Psoas muscle (tissue), 8 donors: ENCODE results near the gene TAPBP. TPM values are rescaled to one million over a fixed set of nuclear protein-coding genes. Genes with fewer than 3 reads are reported as not detected.

Experiments
- ATAC-seq, 4 donors: fragments of 200-7000 bp; cut with Tn5 transposase; one replicate each; pipeline ENCODE4 v1.9.1; 2020; ENCODE audit warnings: moderate library complexity in 3 of 4, mild to moderate bottlenecking in 2 of 4
- DNase-seq, 2 donors: peaks; one replicate each; pipeline ENCODE4 v3.0.0-alpha.2; 2020
- H3K27ac ChIP-seq: fragments of 200-600 bp; one replicate; pipeline ENCODE4 v1.8.0; 2022
- H3K27me3 ChIP-seq, 3 donors: fragments of 200-600 bp in 1 of 3; one replicate each; pipeline versions ENCODE4 v1.6.1 to v1.8.0; 2013 to 2022; ENCODE audit warnings: low read length in 2 of 3, mild to moderate bottlenecking in 2 of 3, moderate library complexity in 1 of 3; ENCODE audit not compliant: insufficient read depth in 3 of 3
- H3K36me3 ChIP-seq, 2 donors: fragments of 200-600 bp in 1 of 2; one replicate each; pipeline versions ENCODE4 v1.6.1 to v1.8.0; 2013 to 2022; ENCODE audit warnings: low read depth in 1 of 2, mild to moderate bottlenecking in 1 of 2, moderate library complexity in 1 of 2; ENCODE audit not compliant: insufficient read depth in 1 of 2
- H3K4me1 ChIP-seq: fragments of 200-600 bp; one replicate; pipeline ENCODE4 v1.8.0; 2022
- H3K4me3 ChIP-seq: fragments of 200-600 bp; one replicate; pipeline ENCODE4 v1.8.0; 2022; ENCODE audit warnings: mild to moderate bottlenecking
- H3K9me3 ChIP-seq: fragments of 200-600 bp; one replicate; pipeline ENCODE4 v1.8.0; 2022
- CTCF ChIP-seq: fragments of 200-600 bp; IDR thresholded peaks from one replicate; pipeline ENCODE4 v1.8.0; 2022; ENCODE audit warnings: antibody characterized with exemption
- WGBS, 3 donors: extraction: QIAGEN DNeasy Blood & Tissue Kit; methylation state at CpG; one replicate each; pipeline versions ENCODE4 v1.1.6 to v1.1.7; 2013; 5-methylcytosine and 5-hydroxymethylcytosine counted together
- intact Hi-C, 2 donors: fragments of 100-400 bp; cut with DNase I; formaldehyde crosslinking; loops; one replicate each; pipeline versions ENCODE4 v1.11.0 to v1.14.2; 2022
- polyA plus RNA-seq, 3 donors: library from polyadenylated mRNA; stranded (reverse); fragments of 200-250 nt; gene quantifications; one replicate each; pipeline ENCODE4 v1.2.3, GENCODE V29; 2013
- total RNA-seq, 4 donors: library from RNA; stranded (reverse); fragmentation: NEBNext Ultra II Directional in 2 of 4; extraction: Animal tissue kit (Norgen Biotek cat#: 25700) in 2 of 4; gene quantifications; one replicate each; pipeline versions ENCODE4 v1.2.1 to v1.2.4, GENCODE V29; 2021 to 2023
- donor health status: healthy with polysubstance abuse.
- donor health status: DM: no; HTN: no; CAD: no; lungs with moderate emphysema.
- donor health status: Bipolar disorder and iron deficiency.
- donor health status: healthy.
- donor health status: DM: yes; HTN: yes; CAD: no.
- donor health status: DM: no; HTN: no; CAD: no.
- donor health status: DM: no; HTN: no; CAD: no.
- donor health status: DM: yes; HTN: yes; CAD: no.

TAPBP gene
- total and polyA plus RNA-seq, 7 donors, result 7.9 to 37.4 (median 24.4) TPM

- no peak for TF ChIP-seq CTCF
- peak overlapping the region; percentile 85 for H3K4me3 ChIP-seq
- H3K4me1 ChIP-seq, result peaks cover 18% of the 10 kb centered on the region
- 2 to 4% (median 2%) methylated on average over 11 to 14 of the region's 14 CpGs for WGBS, 3 donors
- peaks cover 3 to 78% of the 10 kb centered on the region in 2 donors for H3K36me3 ChIP-seq
- H3K27ac ChIP-seq, result peak overlapping the region; percentile 77
- no peaks in the 10 kb centered on the region for H3K9me3 ChIP-seq
- ATAC-seq (peak in 2 of 4 donors; percentile 2 to 10), DNase-seq (no peak)
- H3K27me3 ChIP-seq, result no peaks in the 10 kb centered on the region
- intact Hi-C loops, result loop anchor here in 1 of 2 donors (1.0 to 5.0 kb wide), 3 partner anchors 10 to 1163 kb away; partner anchors contain the start of genes ATF6B and RPS18
Observed at GRCh38 chr6:33289784-33290315, 24.0 kb downstream of the TAPBP start.

GRCh38 chr6:33288921-33289783 is 24.7 kb downstream of the TAPBP start, which contains the start of the genes PFDN6 and WDR46:
Gene PFDN6 (plus strand): TSS chr6:33289601. CDS start chr6:33289857, 256 bp downstream.
Gene WDR46 (minus strand): TSS chr6:33289239. CDS start chr6:33289170, 69 bp downstream.
- Histone ChIP-seq H3K4me1 (peaks cover 18% of the 10 kb centered on the region), H3K36me3 (peaks cover 3 to 78% of the 10 kb centered on the region in 2 donors), H3K27ac (peak within 1 kb of the TSS; percentile 77), H3K9me3 (no peaks in the 10 kb centered on the region), H3K4me3 (peak within 1 kb of the TSS; percentile 85), H3K27me3 (no peaks in the 10 kb centered on the region)
- no peak for TF ChIP-seq CTCF
- peak; percentile 94 to 97 (median 96) for ATAC-seq
- DNase-seq, result peak; percentile 76 to 85
- WGBS, 3 donors, result 0% methylated on average over 38 to 43 of the region's 43 CpGs
- intact Hi-C loops, result loop anchor here in 1 of 2 donors (1.0 to 5.0 kb wide), 3 partner anchors 9 to 1162 kb away; partner anchors contain the start of genes ATF6B and RPS18

- Histone ChIP-seq H3K9me3 (no peaks in the 10 kb centered on the region), H3K36me3 (peaks cover 3 to 78% of the 10 kb centered on the region in 2 donors), H3K4me3 (peak overlapping the region; percentile 85), H3K4me1 (peaks cover 18% of the 10 kb centered on the region), H3K27me3 (no peaks in the 10 kb centered on the region), H3K27ac (peak overlapping the region; percentile 77)
- ATAC-seq, result peak in 1 of 4 donors; percentile 4
- DNase-seq, result no peak
- no peak for TF ChIP-seq CTCF
- intact Hi-C loops, result loop anchor here in 1 of 2 donors (2.0 to 5.0 kb wide), 2 partner anchors 16 to 1161 kb away; partner anchors contain the start of genes ATF6B and RPS18
- WGBS, 3 donors, result 12 to 16% (median 15%) methylated on average over 21 of the region's 21 CpGs
Observed at GRCh38 chr6:33288141-33288920, 25.5 kb downstream of the TAPBP start.
